ENCODE data around the gene DAPL1.
A peak's percentile ranks its signal among the peaks of the same experiment; 100 is the strongest.
"Not testable (repeated sequence)": the region's sequence is repeated elsewhere in the genome, so short reads cannot be mapped to it uniquely, and the experiment has no call there.

Gene DAPL1

GRCh38 chr2:158823486-158824237 lies 28.5 kb downstream of the DAPL1 start:
- DNase-seq: no peak

- no peak for DNase-seq
These were observed 29.9 kb downstream of the DAPL1 start for GRCh38 chr2:158825021-158825420.

- no peak for DNase-seq
These were observed 31.8 kb downstream of the DAPL1 start for GRCh38 chr2:158826965-158827364.

- DNase-seq: peak; percentile 87
These were observed 33.5 kb downstream of the DAPL1 start for GRCh38 chr2:158828378-158829164.

- DNase-seq: no peak
These were observed 34.0 kb downstream of the DAPL1 start for GRCh38 chr2:158829167-158829566.

DNA sequence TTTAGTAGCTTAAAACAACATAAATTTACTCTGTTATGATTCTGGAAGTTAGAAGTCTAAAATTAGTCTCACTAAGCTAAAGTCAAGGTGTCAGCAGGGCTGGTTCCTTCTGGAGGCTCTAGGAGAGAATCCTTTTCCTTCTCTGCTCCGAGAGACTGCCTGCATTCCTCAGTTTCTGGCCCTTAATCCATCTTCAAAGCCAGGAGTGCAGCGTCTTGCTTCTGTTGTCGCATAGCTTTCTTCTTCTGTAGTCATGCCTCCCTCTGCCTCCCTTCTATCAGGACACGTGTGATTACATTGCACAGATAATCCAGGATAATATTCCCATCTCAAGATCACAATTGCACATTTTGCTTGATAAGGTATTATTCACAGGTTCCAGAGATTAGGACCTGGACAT lies 35.1 kb downstream of the DAPL1 start:
- no peak for DNase-seq

DNA sequence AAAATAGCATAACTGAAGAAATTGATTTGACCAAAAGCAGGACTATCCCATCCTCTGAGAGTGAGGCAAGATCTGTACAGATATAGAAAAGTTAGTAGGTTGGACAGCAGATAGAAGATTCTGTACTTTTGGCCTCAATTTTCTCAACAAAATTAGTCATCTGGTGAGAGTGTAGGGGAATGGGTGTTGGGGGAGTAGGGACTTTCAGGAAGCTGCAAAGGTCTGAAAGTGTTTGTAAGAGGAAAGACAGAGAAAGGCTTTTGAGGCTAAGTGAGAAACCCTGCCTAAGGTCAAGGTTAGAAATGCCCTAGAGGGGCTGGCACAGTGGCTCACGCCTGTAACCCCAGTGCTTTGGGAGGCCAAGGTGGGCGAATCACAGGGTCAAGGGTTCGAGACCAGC lies 40.3 kb downstream of the DAPL1 start:
- no peak for DNase-seq

DNA sequence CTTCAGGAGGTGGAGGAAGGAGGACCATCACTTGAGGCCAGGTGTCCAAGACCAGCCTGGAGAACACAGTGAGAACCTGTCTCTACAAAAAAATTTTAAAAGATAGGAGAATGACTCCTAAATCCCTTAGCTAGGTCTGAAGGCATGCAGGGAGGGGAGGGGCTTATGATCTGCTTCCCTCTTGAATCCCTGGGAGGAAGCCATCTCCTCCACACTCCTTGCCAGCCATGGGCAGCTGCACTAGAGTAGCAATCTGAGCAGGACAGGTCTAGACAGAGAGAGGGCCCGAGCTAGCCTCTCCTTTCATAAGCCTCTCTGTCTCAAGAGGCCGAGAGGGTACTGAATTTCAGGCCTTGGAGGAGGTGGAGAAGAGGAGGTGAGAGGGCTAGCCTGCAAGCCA lies 42.5 kb downstream of the DAPL1 start:
- DNase-seq: no peak

DNA sequence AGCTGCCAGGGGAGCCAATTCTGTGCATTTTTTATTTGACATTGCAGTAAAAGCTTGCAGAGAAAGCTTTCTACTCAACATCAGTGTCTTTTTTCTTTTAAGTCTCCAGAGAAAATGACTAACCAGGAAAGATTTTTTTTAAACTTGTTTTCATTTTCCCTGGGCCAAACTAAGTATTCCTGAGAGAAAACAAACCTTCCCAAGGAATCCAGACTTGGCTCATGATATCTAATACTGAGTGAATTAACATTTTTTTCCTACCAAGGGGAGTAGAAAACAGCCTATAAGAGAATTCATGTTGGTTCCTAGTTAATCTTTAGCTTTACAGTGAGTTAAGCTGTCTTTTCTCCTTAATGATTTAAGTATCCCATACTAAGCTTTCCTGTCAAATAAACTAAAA lies 46.7 kb downstream of the DAPL1 start:
- DNase-seq: peak; percentile 65

DNA sequence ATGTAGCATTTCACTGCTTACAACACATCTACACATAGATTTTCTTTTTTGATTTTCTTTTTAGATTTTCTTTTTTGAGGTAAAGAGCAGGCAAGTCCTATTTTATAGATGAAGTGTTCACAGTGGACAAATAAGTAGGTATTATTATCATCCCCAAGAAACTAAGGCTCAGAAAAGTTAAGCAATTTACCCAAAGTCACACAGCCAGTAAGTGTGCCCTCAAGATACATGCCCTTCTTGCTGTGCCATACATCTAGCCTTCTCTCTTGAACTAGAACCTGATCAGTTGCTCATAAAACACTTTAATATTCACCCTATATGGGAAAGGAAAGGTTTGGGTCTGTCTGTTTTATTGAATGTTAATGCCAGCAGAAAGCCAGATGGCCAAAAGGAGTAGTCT lies 50.3 kb downstream of the DAPL1 start:
- DNase-seq: no peak

DNA sequence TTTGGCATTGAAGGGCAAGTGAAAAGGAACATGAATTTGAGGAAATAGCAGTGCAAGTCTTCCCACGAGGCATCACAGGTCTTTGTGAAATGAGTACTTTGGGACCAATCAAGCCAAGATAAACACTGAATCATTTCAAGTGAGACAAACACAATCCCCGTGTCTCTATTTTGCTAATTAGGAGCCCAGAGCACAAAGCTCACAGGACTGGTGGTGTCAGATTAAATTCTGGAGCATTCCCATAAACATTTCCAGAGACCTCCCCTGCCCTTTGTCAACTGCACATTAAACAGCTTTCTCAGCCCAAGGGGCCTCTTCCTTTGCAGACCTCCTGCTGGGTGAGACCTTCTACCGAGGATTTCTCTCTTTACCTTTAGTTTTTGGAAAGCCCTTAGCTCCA lies 50.7 kb downstream of the DAPL1 start:
- peak; percentile 37 for DNase-seq

- not testable (repeated sequence) for DNase-seq
These were observed 52.4 kb downstream of the DAPL1 start for GRCh38 chr2:158847526-158847925.

GRCh38 chr2:158848031-158848970 lies 53.2 kb downstream of the DAPL1 start:
- not testable (repeated sequence) for DNase-seq

DNA sequence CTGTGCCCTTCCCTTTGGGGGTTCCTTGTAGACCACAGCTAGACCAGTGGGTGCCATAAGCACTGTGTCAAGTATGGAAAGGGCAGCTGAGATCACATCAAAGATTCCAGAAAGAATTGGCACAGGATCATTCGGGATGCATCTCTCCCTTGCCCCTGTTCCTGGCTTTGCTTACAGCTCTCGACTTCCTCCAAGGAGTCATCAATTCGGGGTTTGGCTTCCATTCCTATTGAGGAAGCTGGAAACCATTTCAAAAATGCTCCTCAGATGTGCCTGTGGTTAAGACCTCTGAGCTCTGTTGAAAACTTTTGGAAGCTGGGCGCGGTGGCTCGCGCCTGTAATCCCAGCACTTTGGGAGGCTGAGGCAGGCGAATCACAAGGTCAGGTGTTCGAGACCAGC lies 65.1 kb downstream of the DAPL1 start:
- DNase-seq: not testable (repeated sequence)

DNA sequence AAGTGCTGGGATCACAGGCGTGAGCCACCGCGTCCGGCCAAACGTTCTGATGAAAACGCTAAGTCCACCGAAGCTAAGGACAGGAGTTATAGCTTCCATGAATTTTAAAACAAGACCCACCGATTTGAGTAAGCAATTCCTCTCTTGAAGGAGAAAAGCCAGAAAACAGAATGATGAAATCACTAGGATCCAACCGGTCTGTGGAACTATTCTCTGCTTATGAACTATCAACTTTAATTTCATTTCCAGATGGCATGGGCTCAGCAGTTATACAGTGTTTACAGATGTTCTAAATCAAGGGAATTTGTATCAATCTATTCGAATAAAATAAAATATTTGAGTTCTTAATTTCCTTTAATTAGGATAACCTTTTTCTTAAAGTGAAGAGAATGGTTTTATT lies 66.5 kb downstream of the DAPL1 start:
- not testable (repeated sequence) for DNase-seq

- not testable (repeated sequence) for DNase-seq
These were observed 70.4 kb downstream of the DAPL1 start for GRCh38 chr2:158865469-158865868.
